Gastrocnemius medialis (tissue), 4 donors: ENCODE measurements around the gene VPREB3. TPM values are rescaled to one million over a fixed set of nuclear protein-coding genes. Genes with fewer than 3 reads are reported as not detected.

Experiments used
- ATAC-seq, 2 donors: fragments of 150-250 bp; one replicate each; pipeline ENCODE4 v1.9.1; 2016
- DNase-seq, 2 donors: peaks; one replicate each; pipeline ENCODE4 v3.0.0-alpha.2; 2019
- H3K27ac ChIP-seq, 4 donors: fragments of 200-600 bp; sonication (generic); 1 replicate in 1 of 4; 2 replicates in 3 of 4; pipeline ENCODE4 v1.5.1; 2016 to 2018; ENCODE audit warnings: mild to moderate bottlenecking in 2 of 4, moderate library complexity in 1 of 4
- H3K27me3 ChIP-seq, 3 donors: fragments of 200-600 bp; sonication (generic) in 2 of 3; 1 replicate in 1 of 3; 2 replicates in 2 of 3; pipeline versions ENCODE4 v1.5.1 to v1.6.0; 2016 to 2019; ENCODE audit warnings: mild to moderate bottlenecking in 1 of 3, moderate library complexity in 1 of 3
- H3K36me3 ChIP-seq, 2 donors: fragments of 200-600 bp; sonication (generic) in 1 of 2; one replicate each; pipeline ENCODE4 v1.5.1; 2017 to 2018
- H3K4me1 ChIP-seq, 2 donors: fragments of 200-600 bp; sonication (generic) in 1 of 2; one replicate each; pipeline ENCODE4 v1.5.1; 2016 to 2017; ENCODE audit warnings: mild to moderate bottlenecking in 2 of 2
- H3K4me3 ChIP-seq, 4 donors: fragments of 200-600 bp; sonication (generic) in 3 of 4; 1 replicate in 1 of 4; 2 replicates in 3 of 4; pipeline ENCODE4 v1.5.1; 2016 to 2019; ENCODE audit warnings: mild to moderate bottlenecking in 2 of 4
- H3K9me3 ChIP-seq, 3 donors: fragments of 200-600 bp; sonication (generic) in 2 of 3; 1 replicate in 1 of 3; 2 replicates in 2 of 3; pipeline ENCODE4 v1.5.1; 2016 to 2019
- POLR2A ChIP-seq, 2 donors: fragments of 450-650 bp; IDR thresholded peaks; one replicate each; pipeline ENCODE4 v1.6.1; 2017; ENCODE audit warnings: antibody characterized with exemption in 2 of 2, mild to moderate bottlenecking in 2 of 2, moderate library complexity in 2 of 2
- in situ Hi-C, 4 donors: fragments of 200-750 bp; cut with MboI; loops; one replicate each; pipeline versions ENCODE4 v1.15.0 to v1.8.0; 2017; ENCODE audit warnings: low sequenced_read_pairs in 4 of 4
- intact Hi-C: fragments of 100-400 bp; cut with DNase I; formaldehyde crosslinking; loops from one replicate; pipeline ENCODE4 v1.15.1; 2023; ENCODE audit warnings: low total_unique reads
- total RNA-seq, 4 donors: library from RNA; depleted of rRNA; stranded (reverse); fragments of >200 nt; gene quantifications; one replicate each; pipeline versions ENCODE4 v1.1.0 to v1.2.3, GENCODE V29; 2016
- TF ChIP-seq, protein P1 (sequence below), 5 experiments: fragments of 450-650 bp in 3 of 5; fragments of 200-600 bp in 2 of 5; sonication (generic) in 2 of 5; IDR thresholded peaks in 4 of 5; conservative IDR thresholded peaks in 1 of 5; 1 replicate in 4 of 5; 2 replicates in 1 of 5; pipeline ENCODE4 v1.5.1; 2016 to 2019; ENCODE audit warnings: antibody characterized with exemption in 5 of 5, mild to moderate bottlenecking in 3 of 5, moderate library complexity in 3 of 5

The VPREB3 gene
- total RNA-seq, 4 donors from 2014 or later: 1.1 TPM; not detected in 3

DNA sequence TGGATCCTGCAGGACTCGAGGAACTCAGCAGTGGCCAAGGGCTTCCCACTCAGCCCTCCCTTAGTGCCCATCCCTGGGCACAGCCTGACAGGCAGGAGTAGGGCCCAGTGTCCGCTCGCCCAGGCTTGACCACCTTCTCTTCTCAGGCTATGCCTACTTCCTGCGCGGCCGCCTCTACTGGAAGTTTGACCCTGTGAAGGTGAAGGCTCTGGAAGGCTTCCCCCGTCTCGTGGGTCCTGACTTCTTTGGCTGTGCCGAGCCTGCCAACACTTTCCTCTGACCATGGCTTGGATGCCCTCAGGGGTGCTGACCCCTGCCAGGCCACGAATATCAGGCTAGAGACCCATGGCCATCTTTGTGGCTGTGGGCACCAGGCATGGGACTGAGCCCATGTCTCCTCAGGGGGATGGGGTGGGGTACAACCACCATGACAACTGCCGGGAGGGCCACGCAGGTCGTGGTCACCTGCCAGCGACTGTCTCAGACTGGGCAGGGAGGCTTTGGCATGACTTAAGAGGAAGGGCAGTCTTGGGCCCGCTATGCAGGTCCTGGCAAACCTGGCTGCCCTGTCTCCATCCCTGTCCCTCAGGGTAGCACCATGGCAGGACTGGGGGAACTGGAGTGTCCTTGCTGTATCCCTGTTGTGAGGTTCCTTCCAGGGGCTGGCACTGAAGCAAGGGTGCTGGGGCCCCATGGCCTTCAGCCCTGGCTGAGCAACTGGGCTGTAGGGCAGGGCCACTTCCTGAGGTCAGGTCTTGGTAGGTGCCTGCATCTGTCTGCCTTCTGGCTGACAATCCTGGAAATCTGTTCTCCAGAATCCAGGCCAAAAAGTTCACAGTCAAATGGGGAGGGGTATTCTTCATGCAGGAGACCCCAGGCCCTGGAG lies 29.3 kb upstream of the VPREB3 start:
- in situ Hi-C loops (loop anchor here in 1 of 4 donors (5.0 kb wide), 1 partner anchor 64 kb away; no protein-coding TSS in a partner anchor), intact Hi-C loops (no loop called here)
- Histone ChIP-seq H3K27ac (no peak overlapping the region), H3K9me3 (no peaks in the 10 kb centered on the region), H3K36me3 (no peaks in the 10 kb centered on the region), H3K27me3 (no peaks in the 10 kb centered on the region), H3K4me3 (no peak overlapping the region), H3K4me1 (peaks cover 14 to 21% of the 10 kb centered on the region in 2 donors)
- ATAC-seq: no peak
- no peak for TF ChIP-seq POLR2A (IDR thresholded peaks at IDR 0.05)
- no peak for DNase-seq

DNA sequence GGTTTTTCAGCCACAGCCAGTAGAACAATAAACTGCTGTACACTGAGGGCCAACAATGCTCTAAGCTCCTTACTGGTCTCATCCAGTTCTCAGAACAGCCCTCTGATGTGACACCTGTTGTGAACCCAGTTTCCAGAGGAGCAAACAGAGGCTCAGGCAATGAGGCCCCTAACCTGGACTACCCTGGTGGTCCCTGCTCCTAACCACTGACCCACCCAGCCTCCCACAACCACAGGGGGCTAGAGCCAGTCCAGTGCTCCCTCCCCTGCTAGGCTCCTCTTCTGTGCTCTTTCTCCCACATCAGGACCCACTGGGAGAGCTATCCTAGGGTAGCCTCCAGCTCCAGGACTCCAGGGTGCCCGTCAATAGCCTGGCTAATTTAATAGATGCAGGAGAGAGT lies 28.5 kb upstream of the VPREB3 start:
- Histone ChIP-seq H3K27ac (no peak overlapping the region), H3K4me3 (no peak overlapping the region), H3K27me3 (no peaks in the 10 kb centered on the region), H3K36me3 (no peaks in the 10 kb centered on the region), H3K4me1 (peaks cover 6 to 15% of the 10 kb centered on the region in 2 donors), H3K9me3 (no peaks in the 10 kb centered on the region)
- TF ChIP-seq, protein P1, sequence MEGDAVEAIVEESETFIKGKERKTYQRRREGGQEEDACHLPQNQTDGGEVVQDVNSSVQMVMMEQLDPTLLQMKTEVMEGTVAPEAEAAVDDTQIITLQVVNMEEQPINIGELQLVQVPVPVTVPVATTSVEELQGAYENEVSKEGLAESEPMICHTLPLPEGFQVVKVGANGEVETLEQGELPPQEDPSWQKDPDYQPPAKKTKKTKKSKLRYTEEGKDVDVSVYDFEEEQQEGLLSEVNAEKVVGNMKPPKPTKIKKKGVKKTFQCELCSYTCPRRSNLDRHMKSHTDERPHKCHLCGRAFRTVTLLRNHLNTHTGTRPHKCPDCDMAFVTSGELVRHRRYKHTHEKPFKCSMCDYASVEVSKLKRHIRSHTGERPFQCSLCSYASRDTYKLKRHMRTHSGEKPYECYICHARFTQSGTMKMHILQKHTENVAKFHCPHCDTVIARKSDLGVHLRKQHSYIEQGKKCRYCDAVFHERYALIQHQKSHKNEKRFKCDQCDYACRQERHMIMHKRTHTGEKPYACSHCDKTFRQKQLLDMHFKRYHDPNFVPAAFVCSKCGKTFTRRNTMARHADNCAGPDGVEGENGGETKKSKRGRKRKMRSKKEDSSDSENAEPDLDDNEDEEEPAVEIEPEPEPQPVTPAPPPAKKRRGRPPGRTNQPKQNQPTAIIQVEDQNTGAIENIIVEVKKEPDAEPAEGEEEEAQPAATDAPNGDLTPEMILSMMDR (IDR thresholded peaks at IDR 0.05 in 4 of 5, conservative IDR thresholded peaks at IDR 0.05 in 1 of 5): no peak
- no peak for TF ChIP-seq POLR2A (IDR thresholded peaks at IDR 0.05)
- no peak for ATAC-seq
- DNase-seq: no peak
- in situ Hi-C loops (loop anchor here in 1 of 4 donors (5.0 kb wide), 1 partner anchor 65 kb away; no protein-coding TSS in a partner anchor), intact Hi-C loops (no loop called here)

DNA sequence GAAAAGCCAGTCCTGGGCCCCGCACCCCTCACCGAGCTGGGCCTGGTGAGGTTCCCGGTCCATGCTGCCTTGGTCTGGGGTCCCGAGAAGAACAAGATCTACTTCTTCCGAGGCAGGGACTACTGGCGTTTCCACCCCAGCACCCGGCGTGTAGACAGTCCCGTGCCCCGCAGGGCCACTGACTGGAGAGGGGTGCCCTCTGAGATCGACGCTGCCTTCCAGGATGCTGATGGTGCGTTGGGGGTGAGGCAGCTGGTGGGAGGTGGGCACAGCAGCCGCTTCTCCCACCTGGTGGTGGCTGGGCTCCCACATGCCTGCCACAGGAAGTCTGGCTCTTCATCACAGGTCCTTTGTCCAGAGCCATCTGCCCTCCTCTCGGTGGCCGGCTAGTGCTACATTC lies 28.0 kb upstream of the VPREB3 start:
- in situ Hi-C loops: loop anchor here in 1 of 4 donors (5.0 kb wide), 1 partner anchor 65 kb away; no protein-coding TSS in a partner anchor
- no peaks in the 10 kb centered on the region for H3K27me3 ChIP-seq
- TF ChIP-seq, protein P1 (IDR thresholded peaks at IDR 0.05 in 4 of 5, conservative IDR thresholded peaks at IDR 0.05 in 1 of 5): no peak
- TF ChIP-seq POLR2A (IDR thresholded peaks at IDR 0.05): no peak

DNA sequence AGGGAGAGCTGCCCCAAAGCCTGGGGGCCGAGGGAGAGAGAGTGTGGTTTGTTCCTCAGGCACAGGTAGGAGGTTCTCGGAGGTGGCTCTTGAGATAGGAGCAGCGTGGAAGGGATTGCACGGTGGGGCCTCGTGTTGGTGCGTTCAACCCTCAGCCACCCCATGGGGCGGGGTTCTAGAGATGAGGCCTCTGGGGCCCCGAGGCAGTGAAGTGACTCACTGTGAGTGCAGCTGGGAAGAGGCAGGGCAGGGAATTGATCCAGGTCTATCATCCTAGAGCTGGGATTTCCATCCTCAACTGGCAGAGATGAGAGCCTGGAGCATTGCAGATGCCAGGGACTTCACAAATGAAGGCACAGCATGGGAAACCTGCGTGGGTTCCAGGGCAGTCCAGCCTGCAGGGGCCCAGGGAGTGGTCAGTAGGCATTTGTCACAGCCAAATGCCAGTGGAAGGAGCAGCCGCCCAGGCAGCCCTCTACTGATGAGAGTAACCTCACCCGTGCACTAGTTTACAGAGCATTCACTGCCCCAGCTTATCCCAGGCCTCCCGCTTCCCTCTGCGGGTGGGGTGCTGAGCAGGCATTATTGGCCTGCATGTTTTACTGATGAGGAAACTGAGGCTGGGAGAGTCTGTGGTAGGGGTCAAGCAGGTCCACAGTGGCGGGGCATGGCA lies 27.4 kb upstream of the VPREB3 start:
- Histone ChIP-seq H3K4me3 (no peak overlapping the region), H3K27me3 (no peaks in the 10 kb centered on the region), H3K9me3 (no peaks in the 10 kb centered on the region), H3K27ac (no peak overlapping the region), H3K36me3 (no peaks in the 10 kb centered on the region), H3K4me1 (peaks cover 6 to 11% of the 10 kb centered on the region in 2 donors)
- in situ Hi-C loops (loop anchor here in 1 of 4 donors (5.0 kb wide), 1 partner anchor 66 kb away; no protein-coding TSS in a partner anchor), intact Hi-C loops (no loop called here)
- DNase-seq: no peak
- ATAC-seq: no peak
- no peak for TF ChIP-seq POLR2A (IDR thresholded peaks at IDR 0.05)
- TF ChIP-seq, protein P1 (IDR thresholded peaks at IDR 0.05 in 4 of 5, conservative IDR thresholded peaks at IDR 0.05 in 1 of 5): no peak

More for the DNA sequence above, 28.0 kb upstream of the VPREB3 start:
- intact Hi-C loops: no loop called here
- DNase-seq (no peak), ATAC-seq (no peak)
- H3K9me3 ChIP-seq: no peaks in the 10 kb centered on the region
- no peak overlapping the region for H3K4me3 ChIP-seq
- H3K4me1 ChIP-seq: peaks cover 6 to 11% of the 10 kb centered on the region in 2 donors
- H3K36me3 ChIP-seq: no peaks in the 10 kb centered on the region
- H3K27ac ChIP-seq: no peak overlapping the region

GRCh38 chr22:23781065-23781464 lies 26.8 kb upstream of the VPREB3 start:
- Histone ChIP-seq H3K36me3 (no peaks in the 10 kb centered on the region), H3K4me3 (no peak overlapping the region), H3K27ac (no peak overlapping the region), H3K4me1 (peaks cover under 1 to 6% of the 10 kb centered on the region in 2 donors), H3K9me3 (no peaks in the 10 kb centered on the region), H3K27me3 (no peaks in the 10 kb centered on the region)
- in situ Hi-C loops: loop anchor here in 1 of 4 donors (5.0 kb wide), 1 partner anchor 66 kb away; no protein-coding TSS in a partner anchor
- ATAC-seq (no peak), DNase-seq (no peak)
- TF ChIP-seq, protein P1 (IDR thresholded peaks at IDR 0.05 in 4 of 5, conservative IDR thresholded peaks at IDR 0.05 in 1 of 5): no peak
- no peak for TF ChIP-seq POLR2A (IDR thresholded peaks at IDR 0.05)
- intact Hi-C loops: no loop called here
